RKO (cell line): ENCODE measurements around the gene COL6A2.
A peak's percentile ranks its signal among the peaks of the same experiment; 100 is the strongest.

Source experiments
- DNase-seq: peaks from one replicate; pipeline ENCODE4 v3.0.0-alpha.2; 2016; ENCODE audit warnings: low spot score

Gene COL6A2

GRCh38 chr21:46142582-46143473, 44.9 kb downstream of the COL6A2 start:
- DNase-seq = no peak

- no peak for DNase-seq
These were observed 46.7 kb downstream of the COL6A2 start for GRCh38 chr21:46144464-46145070.

- no peak for DNase-seq
These were observed 47.4 kb downstream of the COL6A2 start for GRCh38 chr21:46145159-46145839.

GRCh38 chr21:46145840-46146691, 48.2 kb downstream of the COL6A2 start:
- DNase-seq = no peak

- no peak for DNase-seq
These were observed 48.9 kb downstream of the COL6A2 start for GRCh38 chr21:46146856-46147255.

GRCh38 chr21:46147429-46147828, 49.5 kb downstream of the COL6A2 start:
- peak; percentile 29 for DNase-seq

GRCh38 chr21:46148106-46148505, 50.2 kb downstream of the COL6A2 start:
- no peak for DNase-seq

- DNase-seq = no peak
These were observed 51.4 kb downstream of the COL6A2 start for GRCh38 chr21:46149205-46149901.

- no peak for DNase-seq
These were observed 52.2 kb downstream of the COL6A2 start for GRCh38 chr21:46150073-46150472.

GRCh38 chr21:46150491-46151121, 52.7 kb downstream of the COL6A2 start:
- DNase-seq = no peak

GRCh38 chr21:46151261-46151988, 53.5 kb downstream of the COL6A2 start:
- DNase-seq = no peak

- DNase-seq = no peak
These were observed 54.3 kb downstream of the COL6A2 start for GRCh38 chr21:46151989-46152926.

GRCh38 chr21:46152927-46153246, 55.0 kb downstream of the COL6A2 start:
- DNase-seq = no peak

GRCh38 chr21:46153247-46154154, 55.6 kb downstream of the COL6A2 start:
- no peak for DNase-seq

GRCh38 chr21:46154155-46154954, 56.4 kb downstream of the COL6A2 start:
- DNase-seq = no peak

GRCh38 chr21:46154955-46155513, 57.1 kb downstream of the COL6A2 start:
- no peak for DNase-seq
